Right atrium auricular region (tissue), 2 donors: Measurements from ENCODE around the gene SPTBN1. TPM values are rescaled to one million over a fixed set of nuclear protein-coding genes. Genes with fewer than 3 reads are reported as not detected.

Experiments
- DNase-seq: peaks from one replicate; pipeline ENCODE4 v3.0.0-alpha.2; 2019; ENCODE audit warnings: low spot score
- H3K27ac ChIP-seq, 2 donors: fragments of 200-600 bp; sonication (generic); 1 replicate in 1 of 2; 2 replicates in 1 of 2; pipeline ENCODE4 v1.5.1; 2016 to 2019
- H3K27me3 ChIP-seq, 2 donors: fragments of 200-600 bp; sonication (generic); one replicate each; pipeline versions ENCODE4 v1.5.1 to v1.6.0; 2017 to 2019
- H3K36me3 ChIP-seq: fragments of 200-600 bp; sonication (generic); one replicate; pipeline ENCODE4 v1.5.1; 2016
- H3K4me1 ChIP-seq, 2 donors: fragments of 200-600 bp; sonication (generic); one replicate each; pipeline versions ENCODE4 v1.5.1 to v1.6.0; 2017 to 2019
- H3K4me3 ChIP-seq, 2 donors: fragments of 200-600 bp; sonication (generic); 1 replicate in 1 of 2; 2 replicates in 1 of 2; pipeline ENCODE4 v1.5.1; 2017 to 2019; ENCODE audit warnings: mild to moderate bottlenecking in 1 of 2, moderate library complexity in 1 of 2
- H3K9me3 ChIP-seq, 2 donors: fragments of 200-600 bp; sonication (generic); one replicate each; pipeline ENCODE4 v1.5.1; 2019
- total RNA-seq, 2 donors: library from RNA; depleted of rRNA; stranded (reverse); fragments of >200 nt; gene quantifications; one replicate each; pipeline ENCODE4 v1.1.0, GENCODE V29; 2016
- TF ChIP-seq, protein P1 (sequence below), 2 donors: fragments of 200-600 bp; sonication (generic); IDR thresholded peaks; one replicate each; pipeline ENCODE4 v1.5.1; 2019; ENCODE audit warnings: antibody characterized with exemption in 2 of 2

The SPTBN1 gene
- total RNA-seq, 2 donors from 2014 or later, result 265 to 382 TPM

GRCh38 chr2:54579682-54580620 lies 123.8 kb downstream of the SPTBN1 start:
- H3K4me3 ChIP-seq, result no peak overlapping the region
- H3K27me3 ChIP-seq, result no peaks in the 10 kb centered on the region
- H3K9me3 ChIP-seq, result no peaks in the 10 kb centered on the region
- DNase-seq, result no peak
- H3K27ac ChIP-seq, result no peak overlapping the region
- H3K36me3 ChIP-seq, result no peaks in the 10 kb centered on the region
- TF ChIP-seq, protein P1, sequence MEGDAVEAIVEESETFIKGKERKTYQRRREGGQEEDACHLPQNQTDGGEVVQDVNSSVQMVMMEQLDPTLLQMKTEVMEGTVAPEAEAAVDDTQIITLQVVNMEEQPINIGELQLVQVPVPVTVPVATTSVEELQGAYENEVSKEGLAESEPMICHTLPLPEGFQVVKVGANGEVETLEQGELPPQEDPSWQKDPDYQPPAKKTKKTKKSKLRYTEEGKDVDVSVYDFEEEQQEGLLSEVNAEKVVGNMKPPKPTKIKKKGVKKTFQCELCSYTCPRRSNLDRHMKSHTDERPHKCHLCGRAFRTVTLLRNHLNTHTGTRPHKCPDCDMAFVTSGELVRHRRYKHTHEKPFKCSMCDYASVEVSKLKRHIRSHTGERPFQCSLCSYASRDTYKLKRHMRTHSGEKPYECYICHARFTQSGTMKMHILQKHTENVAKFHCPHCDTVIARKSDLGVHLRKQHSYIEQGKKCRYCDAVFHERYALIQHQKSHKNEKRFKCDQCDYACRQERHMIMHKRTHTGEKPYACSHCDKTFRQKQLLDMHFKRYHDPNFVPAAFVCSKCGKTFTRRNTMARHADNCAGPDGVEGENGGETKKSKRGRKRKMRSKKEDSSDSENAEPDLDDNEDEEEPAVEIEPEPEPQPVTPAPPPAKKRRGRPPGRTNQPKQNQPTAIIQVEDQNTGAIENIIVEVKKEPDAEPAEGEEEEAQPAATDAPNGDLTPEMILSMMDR (IDR thresholded peaks at IDR 0.05), result no peak
- H3K4me1 ChIP-seq, result peaks cover 0 to 84% of the 10 kb centered on the region in 2 donors

GRCh38 chr2:54581326-54582039 lies 125.4 kb downstream of the SPTBN1 start:
- H3K27ac ChIP-seq, result no peak overlapping the region
- H3K27me3 ChIP-seq, result no peaks in the 10 kb centered on the region
- H3K4me1 ChIP-seq, result peaks cover 0 to 84% of the 10 kb centered on the region in 2 donors

GRCh38 chr2:54582987-54583386 lies 126.9 kb downstream of the SPTBN1 start:
- H3K27ac ChIP-seq, result no peak overlapping the region
- H3K4me1 ChIP-seq, result peaks cover 0 to 83% of the 10 kb centered on the region in 2 donors
- no peaks in the 10 kb centered on the region for H3K36me3 ChIP-seq
- no peaks in the 10 kb centered on the region for H3K27me3 ChIP-seq
- TF ChIP-seq, protein P1 (IDR thresholded peaks at IDR 0.05), result no peak
- H3K4me3 ChIP-seq, result no peak overlapping the region
- no peaks in the 10 kb centered on the region for H3K9me3 ChIP-seq
- DNase-seq, result no peak

More at GRCh38 chr2:54581326-54582039, 125.4 kb downstream of the SPTBN1 start:
- no peak overlapping the region for H3K4me3 ChIP-seq
- H3K9me3 ChIP-seq, result no peaks in the 10 kb centered on the region
- no peaks in the 10 kb centered on the region for H3K36me3 ChIP-seq
- DNase-seq, result no peak
- TF ChIP-seq, protein P1 (IDR thresholded peaks at IDR 0.05), result no peak

GRCh38 chr2:54584598-54584997 lies 128.5 kb downstream of the SPTBN1 start:
- peaks cover 0 to 83% of the 10 kb centered on the region in 2 donors for H3K4me1 ChIP-seq
- no peaks in the 10 kb centered on the region for H3K36me3 ChIP-seq
- H3K27ac ChIP-seq, result no peak overlapping the region
- no peaks in the 10 kb centered on the region for H3K27me3 ChIP-seq
- TF ChIP-seq, protein P1 (IDR thresholded peaks at IDR 0.05), result no peak
- no peaks in the 10 kb centered on the region for H3K9me3 ChIP-seq
- no peak overlapping the region for H3K4me3 ChIP-seq
- DNase-seq, result no peak

DNA sequence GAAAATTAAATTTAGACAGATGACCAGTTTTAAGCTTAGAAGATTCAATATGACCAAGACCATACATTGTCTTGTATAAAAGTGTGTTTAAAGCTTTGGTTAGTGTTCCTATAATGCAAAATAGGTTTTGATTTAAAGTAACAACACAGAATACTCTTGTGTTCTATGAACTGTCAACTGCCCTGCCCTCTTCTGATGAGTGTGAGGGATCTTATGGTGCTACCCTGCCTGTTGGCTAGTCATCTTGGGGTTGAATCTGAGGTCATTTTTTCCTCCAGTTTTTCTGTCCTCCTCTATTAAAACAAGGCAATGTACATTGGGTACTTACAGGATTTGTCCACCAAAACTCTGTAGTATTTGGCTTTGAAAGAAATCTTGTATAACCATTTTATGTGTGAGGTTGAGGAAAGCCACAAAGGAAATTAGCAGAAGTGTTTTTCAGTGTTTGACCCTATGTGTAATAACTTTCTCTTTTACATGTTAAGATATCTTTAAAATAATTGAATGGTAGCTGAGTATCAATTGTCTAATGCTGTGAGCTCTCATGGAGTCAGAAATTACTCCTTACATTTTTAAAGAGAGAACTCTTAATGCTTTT lies 129.1 kb downstream of the SPTBN1 start:
- TF ChIP-seq, protein P1 (IDR thresholded peaks at IDR 0.05), result no peak
- Histone ChIP-seq H3K4me3 (no peak overlapping the region), H3K9me3 (no peaks in the 10 kb centered on the region), H3K27me3 (no peaks in the 10 kb centered on the region), H3K27ac (peak overlapping the region in 1 of 2 donors; percentile 27), H3K36me3 (no peaks in the 10 kb centered on the region), H3K4me1 (peaks cover 0 to 83% of the 10 kb centered on the region in 2 donors)
- no peak for DNase-seq
